ENCODE measurements around the gene OLFML2A.
"Not testable (repeated sequence)": the region's sequence is repeated elsewhere in the genome, so short reads cannot be mapped to it uniquely, and the experiment has no call there.

OLFML2A gene

GRCh38 chr9:124830593-124830992 is 53.7 kb downstream of the OLFML2A start:
- ChIA-PET POLR2A (interaction anchor here (1.2 kb wide), 1 partner anchor 35 kb away, joined by 3 read pairs; no protein-coding TSS in a partner anchor), CTCF (interaction anchor here (1.7 to 15.6 kb wide), 3 partner anchors 10 to 56 kb away, joined by 7 to 213 read pairs (median 15); partner anchors contain the start of gene WDR38)
- Histone ChIP-seq H3K9me3 (ENCODE audit: control extremely low read depth in 1 of 5, control insufficient read depth in 4 of 5, insufficient read depth in 2 of 5, low read depth in 1 of 5, low read length in 4 of 5) (no peaks in the 10 kb centered on the region), H3K36me3 (ENCODE audit: control insufficient read depth in 4 of 4, insufficient read depth in 4 of 4, low read length in 3 of 4) (no peaks in the 10 kb centered on the region), H3K27ac (ENCODE audit: insufficient read depth in 1 of 2, low read depth in 1 of 2, low read length in 2 of 2, poor library complexity in 1 of 2, severe bottlenecking in 2 of 2) (no peak overlapping the region), H3K27me3 (replicated peaks in 2 of 5; ENCODE audit: control insufficient read depth in 4 of 5, insufficient read depth in 5 of 5, low read length in 4 of 5) (no peaks in the 10 kb centered on the region), H3K4me3 (ENCODE audit: control insufficient read depth in 1 of 7, extremely low read depth in 1 of 7, insufficient read depth in 4 of 7, low read depth in 2 of 7, low read length in 6 of 7) (no peak overlapping the region), H3K4me1 (ENCODE audit: control extremely low read depth in 1 of 4, control insufficient read depth in 4 of 4, insufficient read depth in 4 of 4, low read length in 3 of 4) (peaks cover 0 to 32% (median 31%) of the 10 kb centered on the region in 4 experiments)
- no peak for DNase-seq
- 75% methylated on average over 4 of the region's 4 CpGs for WGBS (ENCODE audit: insufficient coverage)

- H3K9me3 ChIP-seq (ENCODE audit: control extremely low read depth in 1 of 5, control insufficient read depth in 4 of 5, insufficient read depth in 2 of 5, low read depth in 1 of 5, low read length in 4 of 5): no peaks in the 10 kb centered on the region
- CTCF ChIA-PET: interaction anchor here (0.5 to 15.6 kb wide), 8 partner anchors 8 to 108 kb away, joined by 3 to 213 read pairs (median 6); partner anchors contain the start of genes OLFML2A and WDR38
- 50% methylated on average over 8 of the region's 9 CpGs for WGBS (ENCODE audit: insufficient coverage)
- peak in 1 of 3 donors; percentile 26 for DNase-seq
- no peaks in the 10 kb centered on the region for H3K27me3 ChIP-seq (replicated peaks in 2 of 5; ENCODE audit: control insufficient read depth in 4 of 5, insufficient read depth in 5 of 5, low read length in 4 of 5)
- no peak overlapping the region for H3K4me3 ChIP-seq (ENCODE audit: control insufficient read depth in 1 of 7, extremely low read depth in 1 of 7, insufficient read depth in 4 of 7, low read depth in 2 of 7, low read length in 6 of 7)
- no peak overlapping the region for H3K27ac ChIP-seq (ENCODE audit: insufficient read depth in 1 of 2, low read depth in 1 of 2, low read length in 2 of 2, poor library complexity in 1 of 2, severe bottlenecking in 2 of 2)
- H3K4me1 ChIP-seq (ENCODE audit: control extremely low read depth in 1 of 4, control insufficient read depth in 4 of 4, insufficient read depth in 4 of 4, low read length in 3 of 4): peaks cover 0 to 32% (median 31%) of the 10 kb centered on the region in 4 experiments
- POLR2A ChIA-PET: no interaction called here
- H3K36me3 ChIP-seq (ENCODE audit: control insufficient read depth in 4 of 4, insufficient read depth in 4 of 4, low read length in 3 of 4): no peaks in the 10 kb centered on the region
These were observed 54.9 kb downstream of the OLFML2A start for GRCh38 chr9:124831642-124832364.

- ChIA-PET CTCF (interaction anchor here (0.8 to 15.6 kb wide), 4 partner anchors 17 to 63 kb away, joined by 3 to 213 read pairs (median 4); partner anchors contain the start of genes NR6A1 and WDR38), POLR2A (no interaction called here)
These were observed 57.7 kb downstream of the OLFML2A start for GRCh38 chr9:124834591-124834990.

GRCh38 chr9:124835026-124835557 is 58.2 kb downstream of the OLFML2A start:
- Histone ChIP-seq H3K4me3 (ENCODE audit: control insufficient read depth in 1 of 7, extremely low read depth in 1 of 7, insufficient read depth in 4 of 7, low read depth in 2 of 7, low read length in 6 of 7) (no peak overlapping the region), H3K27ac (ENCODE audit: insufficient read depth in 1 of 2, low read depth in 1 of 2, low read length in 2 of 2, poor library complexity in 1 of 2, severe bottlenecking in 2 of 2) (no peak overlapping the region), H3K36me3 (ENCODE audit: control insufficient read depth in 4 of 4, insufficient read depth in 4 of 4, low read length in 3 of 4) (no peaks in the 10 kb centered on the region), H3K9me3 (ENCODE audit: control extremely low read depth in 1 of 5, control insufficient read depth in 4 of 5, insufficient read depth in 2 of 5, low read depth in 1 of 5, low read length in 4 of 5) (no peaks in the 10 kb centered on the region), H3K27me3 (replicated peaks in 2 of 5; ENCODE audit: control insufficient read depth in 4 of 5, insufficient read depth in 5 of 5, low read length in 4 of 5) (no peaks in the 10 kb centered on the region), H3K4me1 (ENCODE audit: control extremely low read depth in 1 of 4, control insufficient read depth in 4 of 4, insufficient read depth in 4 of 4, low read length in 3 of 4) (peaks cover 0 to 32% (median 31%) of the 10 kb centered on the region in 4 experiments)
- CTCF ChIA-PET: interaction anchor here (0.8 to 15.6 kb wide), 4 partner anchors 17 to 64 kb away, joined by 3 to 213 read pairs (median 4); partner anchors contain the start of genes NR6A1 and WDR38
- POLR2A ChIA-PET: no interaction called here
- no peak for DNase-seq
- WGBS (ENCODE audit: insufficient coverage): 75% methylated on average over 8 of the region's 13 CpGs

More at GRCh38 chr9:124834591-124834990, 57.7 kb downstream of the OLFML2A start:
- Histone ChIP-seq H3K4me1 (ENCODE audit: control extremely low read depth in 1 of 4, control insufficient read depth in 4 of 4, insufficient read depth in 4 of 4, low read length in 3 of 4) (peaks cover 0 to 32% (median 31%) of the 10 kb centered on the region in 4 experiments), H3K36me3 (ENCODE audit: control insufficient read depth in 4 of 4, insufficient read depth in 4 of 4, low read length in 3 of 4) (no peaks in the 10 kb centered on the region), H3K27me3 (replicated peaks in 2 of 5; ENCODE audit: control insufficient read depth in 4 of 5, insufficient read depth in 5 of 5, low read length in 4 of 5) (no peaks in the 10 kb centered on the region), H3K4me3 (ENCODE audit: control insufficient read depth in 1 of 7, extremely low read depth in 1 of 7, insufficient read depth in 4 of 7, low read depth in 2 of 7, low read length in 6 of 7) (no peak overlapping the region), H3K27ac (ENCODE audit: insufficient read depth in 1 of 2, low read depth in 1 of 2, low read length in 2 of 2, poor library complexity in 1 of 2, severe bottlenecking in 2 of 2) (no peak overlapping the region), H3K9me3 (ENCODE audit: control extremely low read depth in 1 of 5, control insufficient read depth in 4 of 5, insufficient read depth in 2 of 5, low read depth in 1 of 5, low read length in 4 of 5) (no peaks in the 10 kb centered on the region)
- no peak for DNase-seq
- WGBS (ENCODE audit: insufficient coverage): 84% methylated on average over 3 of the region's 7 CpGs

- H3K4me1 ChIP-seq (ENCODE audit: control extremely low read depth in 1 of 4, control insufficient read depth in 4 of 4, insufficient read depth in 4 of 4, low read length in 3 of 4); H3K9me3 ChIP-seq (ENCODE audit: control extremely low read depth in 1 of 5, control insufficient read depth in 4 of 5, insufficient read depth in 2 of 5, low read depth in 1 of 5, low read length in 4 of 5); H3K27ac ChIP-seq (ENCODE audit: insufficient read depth in 1 of 2, low read depth in 1 of 2, low read length in 2 of 2, poor library complexity in 1 of 2, severe bottlenecking in 2 of 2); H3K27me3 ChIP-seq (replicated peaks in 2 of 5; ENCODE audit: control insufficient read depth in 4 of 5, insufficient read depth in 5 of 5, low read length in 4 of 5); DNase-seq; POLR2A ChIA-PET; H3K36me3 ChIP-seq (ENCODE audit: control insufficient read depth in 4 of 4, insufficient read depth in 4 of 4, low read length in 3 of 4): not testable (repeated sequence)
- WGBS (ENCODE audit: insufficient coverage): 100% methylated on average over 1 of the region's 5 CpGs
- peak overlapping the region in 1 of 7 experiments; percentile 43 for H3K4me3 ChIP-seq (ENCODE audit: control insufficient read depth in 1 of 7, extremely low read depth in 1 of 7, insufficient read depth in 4 of 7, low read depth in 2 of 7, low read length in 6 of 7)
- CTCF ChIA-PET: interaction anchor here (1.0 to 15.6 kb wide), 6 partner anchors 10 to 67 kb away, joined by 3 to 213 read pairs (median 4); partner anchors contain the start of genes NR6A1 and WDR38
These were observed 61.2 kb downstream of the OLFML2A start for GRCh38 chr9:124838132-124838531.

GRCh38 chr9:124838567-124839275 is 61.8 kb downstream of the OLFML2A start:
- H3K27ac ChIP-seq (ENCODE audit: insufficient read depth in 1 of 2, low read depth in 1 of 2, low read length in 2 of 2, poor library complexity in 1 of 2, severe bottlenecking in 2 of 2); DNase-seq; H3K4me1 ChIP-seq (ENCODE audit: control extremely low read depth in 1 of 4, control insufficient read depth in 4 of 4, insufficient read depth in 4 of 4, low read length in 3 of 4); H3K36me3 ChIP-seq (ENCODE audit: control insufficient read depth in 4 of 4, insufficient read depth in 4 of 4, low read length in 3 of 4); H3K27me3 ChIP-seq (replicated peaks in 2 of 5; ENCODE audit: control insufficient read depth in 4 of 5, insufficient read depth in 5 of 5, low read length in 4 of 5); POLR2A ChIA-PET; H3K9me3 ChIP-seq (ENCODE audit: control extremely low read depth in 1 of 5, control insufficient read depth in 4 of 5, insufficient read depth in 2 of 5, low read depth in 1 of 5, low read length in 4 of 5): not testable (repeated sequence)
- H3K4me3 ChIP-seq (ENCODE audit: control insufficient read depth in 1 of 7, extremely low read depth in 1 of 7, insufficient read depth in 4 of 7, low read depth in 2 of 7, low read length in 6 of 7): peak overlapping the region in 3 of 7 experiments; percentile 23 to 54 (median 43)
- CTCF ChIA-PET: interaction anchor here (1.0 to 15.6 kb wide), 8 partner anchors 8 to 115 kb away, joined by 3 to 213 read pairs (median 4); partner anchors contain the start of genes NR6A1 and WDR38
- 42% methylated on average over 18 of the region's 52 CpGs for WGBS (ENCODE audit: insufficient coverage)
